K562 (cell line): ENCODE measurements around the gene ZNF628. TPM values are rescaled to one million over a fixed set of nuclear protein-coding genes. Genes with fewer than 3 reads are reported as not detected.

Experiments
- ATAC-seq: fragments of 200-7000 bp; cut with Tn5 transposase; 3 replicates; pipeline ENCODE4 v1.9.1; 2020; ENCODE audit warnings: moderate library complexity
- BruUV-seq: library from RNA; stranded (reverse); fragments of 400-500 nt; replicated peaks from 2 replicates; lab custom pipeline; 2021; lab: Mats Ljungman, UMichigan
- CTCF ChIA-PET: fragments of 300-600 bp; formaldehyde crosslinking; extraction: SDS; loops from one replicate; lab custom pipeline; 2021; ENCODE audit warnings: low intra/inter-chr PET ratio; lab: Yijun Ruan, JAX
- POLR2A ChIA-PET: fragments of 300-600, 350-650 bp; sonication (Branson Sonifier 250); formaldehyde crosslinking; extraction: SDS; loops from one replicate; lab custom pipeline; 2021; ENCODE audit warnings: antibody characterized with exemption, inconsistent platforms; lab: Yijun Ruan, JAX
- DNase-seq, 4 experiments: peaks; one replicate each; pipeline versions ENCODE4 v3.0.0 to v3.0.0-alpha.2; 2011 to 2018; ENCODE audit warnings: low spot score in 3 of 4, mixed read lengths in 3 of 4; ENCODE audit errors: extremely low read depth in 1 of 4
- FAIRE-seq: peaks from 2 replicates; lab custom pipeline; 2011; peaks lifted over from hg19 to GRCh38; lab: Jason Lieb, UNC
- H2AFZ ChIP-seq: 2 replicates; pipeline ENCODE4 v1.6.0; 2011; ENCODE audit warnings: low read depth, low read length, control low read depth, inconsistent platforms
- H3K27ac ChIP-seq: fragments of 200-600 bp; 3 replicates; pipeline ENCODE4 v1.8.0; 2011; ENCODE audit warnings: low read depth, mild to moderate bottlenecking, control low read depth, inconsistent platforms, low read length, moderate library complexity, mixed read lengths; ENCODE audit errors: extremely low read depth
- H3K27me3 ChIP-seq, 2 experiments: fragments of 300-600 bp in 1 of 2; 2 replicates in 1 of 2; 3 replicates in 1 of 2; pipeline versions ENCODE4 v1.6.0 to v1.8.0; 2011; ENCODE audit warnings: inconsistent platforms in 2 of 2, low read length in 2 of 2, mild to moderate bottlenecking in 1 of 2, mixed read lengths in 1 of 2, moderate library complexity in 1 of 2; ENCODE audit not compliant: control insufficient read depth in 2 of 2, insufficient read depth in 2 of 2
- H3K36me3 ChIP-seq: fragments of 300-600 bp; 3 replicates; pipeline ENCODE4 v1.8.0; 2011; ENCODE audit warnings: mild to moderate bottlenecking, low read length, inconsistent platforms; ENCODE audit not compliant: control insufficient read depth, insufficient read depth
- H3K4me1 ChIP-seq, 2 experiments: fragments of 200-600 bp in 1 of 2; replicated peaks in 1 of 2; 2 replicates in 1 of 2; 3 replicates in 1 of 2; pipeline versions ENCODE4 v1.5.1 to v1.8.0; 2011; ENCODE audit warnings: inconsistent platforms in 2 of 2, low read length in 2 of 2, mild to moderate bottlenecking in 1 of 2, mixed read lengths in 1 of 2, moderate library complexity in 1 of 2; ENCODE audit not compliant: control insufficient read depth in 2 of 2, insufficient read depth in 2 of 2
- H3K4me2 ChIP-seq: 2 replicates; pipeline ENCODE4 v1.6.1; 2011; ENCODE audit warnings: low read length, control low read depth, inconsistent platforms, mixed read lengths; ENCODE audit not compliant: insufficient read depth
- H3K4me3 ChIP-seq: fragments of 200-600 bp; sonication (generic), shearing (Covaris generic); 2 replicates; pipeline ENCODE4 v1.5.1; 2016; ENCODE audit warnings: control low read depth, inconsistent platforms
- H3K79me2 ChIP-seq: fragments of 200-600 bp; 3 replicates; pipeline ENCODE4 v1.8.0; 2011; ENCODE audit warnings: low read length, inconsistent platforms; ENCODE audit not compliant: control insufficient read depth, insufficient read depth
- H3K9ac ChIP-seq, 2 experiments: 2 replicates each; pipeline versions ENCODE4 v1.6.0 to v1.6.1; 2011; ENCODE audit warnings: low read depth in 2 of 2, low read length in 2 of 2, control low read depth in 1 of 2, inconsistent platforms in 1 of 2, mild to moderate bottlenecking in 1 of 2, mixed read lengths in 1 of 2; ENCODE audit not compliant: insufficient read depth in 1 of 2
- H3K9me1 ChIP-seq: one replicate; pipeline ENCODE4 v1.6.0; 2011; ENCODE audit warnings: inconsistent platforms, mild to moderate bottlenecking, low read length, moderate library complexity; ENCODE audit not compliant: control insufficient read depth, insufficient read depth
- H3K9me3 ChIP-seq: replicated peaks from 2 replicates; pipeline ENCODE4 v1.5.1; 2011; ENCODE audit warnings: low read depth, low read length, inconsistent platforms; ENCODE audit not compliant: control insufficient read depth, insufficient read depth
- H4K20me1 ChIP-seq: replicated peaks from 2 replicates; pipeline ENCODE4 v1.6.1; 2011; ENCODE audit warnings: low read length, inconsistent platforms, mixed read lengths; ENCODE audit not compliant: control insufficient read depth, insufficient read depth
- GATAD2B ChIP-seq: fragments of 450-650 bp; IDR thresholded peaks from 2 replicates; pipeline ENCODE4 v1.6.1; 2017; ENCODE audit warnings: mild to moderate bottlenecking, borderline replicate concordance
- ZBTB8A ChIP-seq: fragments of 450-650 bp; IDR thresholded peaks from 2 replicates; pipeline ENCODE4 v1.6.1; 2018; ENCODE audit warnings: mild to moderate bottlenecking, moderate library complexity; ENCODE audit not compliant: partially characterized antibody
- ZNF232 ChIP-seq: sonication (generic); formaldehyde crosslinking; IDR thresholded peaks from 2 replicates; pipeline ENCODE4 v1.8.0; 2022; ENCODE audit warnings: mild to moderate bottlenecking, missing genetic modification reagents
- ZNF24 ChIP-seq: fragments of 450-650 bp; IDR thresholded peaks from 2 replicates; pipeline ENCODE4 v1.6.1; 2016
- WGBS: fragments of 100-300 bp; shearing (Covaris generic); methylation state at CpG from one replicate; pipeline ENCODE4 v1.1.6; 2016; ENCODE audit warnings: low coverage, mixed read lengths; ENCODE audit not compliant: insufficient coverage; ENCODE audit errors: missing lambda C conversion rate; 5-methylcytosine and 5-hydroxymethylcytosine counted together
- in situ Hi-C: fragments of 300-500 bp; cut with MboI; formaldehyde crosslinking; loops from 4 replicates; pipeline ENCODE4 v1.15.0; 2018; ENCODE audit warnings: inconsistent platforms, mixed read lengths
- intact Hi-C: fragments of 100-400 bp; cut with micrococcal nuclease; formaldehyde crosslinking; loops from 2 replicates; pipeline ENCODE4 v1.14.2; 2022
- polyA plus RNA-seq, 8 experiments: library from polyadenylated mRNA; depleted of rRNA in 4 of 8; stranded (reverse) in 5 of 8; unstranded in 3 of 8; fragments of >200 nt; fragmentation: Nextera tagmentation in 2 of 8; fragmentation: Illumina TruSeq in 1 of 8; extraction: Ambion mirVana in 2 of 8; extraction: Trizol in 1 of 8; gene quantifications; 2 replicates each; pipeline versions ENCODE4 v1.2.1 to v1.2.3, GENCODE V29; 2011 to 2014; ENCODE audit warnings: inconsistent platforms in 1 of 8, missing spikeins in 1 of 8
- total RNA-seq, 7 experiments: library from RNA; depleted of rRNA in 6 of 7; stranded (reverse); fragments of >200 nt in 6 of 7; fragmentation: Illumina TruSeq in 2 of 7; extraction: Trizol in 2 of 7; gene quantifications; 2 replicates each; pipeline versions ENCODE4 v1.2.1 to v1.2.3, GENCODE V29; 2011 to 2021; ENCODE audit warnings: low replicate concordance in 1 of 7
- TF ChIP-seq, protein P1 (sequence below): sonication (generic); formaldehyde crosslinking; IDR thresholded peaks from 2 replicates; pipeline ENCODE4 v1.8.0; 2022; ENCODE audit warnings: missing genetic modification reagents, mild to moderate bottlenecking, moderate library complexity, borderline replicate concordance
- TF ChIP-seq, protein P2 (sequence below): sonication (generic); formaldehyde crosslinking; IDR thresholded peaks from 2 replicates; pipeline ENCODE4 v1.8.0; 2022; ENCODE audit warnings: mild to moderate bottlenecking, missing genetic modification reagents, borderline replicate concordance
- TF ChIP-seq, protein P3 (sequence below), 2 experiments: fragments of 450-650 bp in 1 of 2; sonication (generic) in 1 of 2; formaldehyde crosslinking in 1 of 2; IDR thresholded peaks; 2 replicates each; pipeline versions ENCODE4 v1.7.1 to v1.9.0; 2016 to 2022; ENCODE audit warnings: inconsistent platforms in 1 of 2, mild to moderate bottlenecking in 1 of 2, missing genetic modification reagents in 1 of 2

ZNF628 gene
- total and polyA plus RNA-seq, 9 of the 15 experiments (the other 6 are each of a cell fraction or from before 2014, with no cell fraction given), result 0.13 to 13.6 (median 2.2) TPM; not detected in 3

DNA sequence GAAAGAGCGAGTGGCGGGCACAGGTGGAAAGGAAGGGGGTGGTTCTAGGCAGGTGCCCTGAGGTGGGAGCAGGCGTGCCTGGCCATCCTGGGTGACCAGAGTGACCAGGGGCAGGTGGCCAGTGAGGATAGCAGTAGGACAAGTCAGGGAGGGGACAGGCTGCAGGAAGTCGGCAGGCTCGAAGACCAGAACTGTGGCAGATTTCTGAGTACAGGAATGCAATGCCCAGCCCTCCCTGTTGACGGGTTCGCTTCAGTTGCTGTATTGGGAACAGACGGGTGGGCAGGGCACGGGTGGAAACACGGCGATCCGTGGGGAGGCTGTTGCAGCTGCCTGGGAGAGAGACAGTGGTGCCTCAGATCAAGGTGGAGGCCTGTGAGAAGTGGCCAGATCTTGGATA, 1.9 kb downstream of the ZNF628 start:
- Histone ChIP-seq H2AFZ (no peak overlapping the region), H3K4me3 (peak overlapping the region; percentile 61; the same call in 1 of the 2 replicates), H3K9me3 (no peaks in the 10 kb centered on the region), H3K36me3 (peaks cover 20% of the 10 kb centered on the region), H3K27ac (no peak overlapping the region), H3K4me2 (peak overlapping the region; percentile 27), H3K9me1 (no peaks in the 10 kb centered on the region), H3K27me3 (no peaks in the 10 kb centered on the region), H4K20me1 (no peaks in the 10 kb centered on the region), H3K79me2 (peaks cover 20% of the 10 kb centered on the region), H3K9ac (peak overlapping the region in 1 of 2 experiments; percentile 76; a peak in 2 of 4 replicates), H3K4me1 (peaks cover 26 to 55% of the 10 kb centered on the region in 2 experiments)
- CTCF ChIA-PET, result no interaction called here
- in situ Hi-C loops (no loop called here), intact Hi-C loops (no loop called here)
- no TSS peak for BruUV-seq
- FAIRE-seq (no peak), ATAC-seq (no peak), DNase-seq (no peak)
- 89% methylated on average over 7 of the region's 12 CpGs for WGBS
- POLR2A ChIA-PET, result interaction anchor here (2.0 to 3.2 kb wide), 3 partner anchors 11 to 17 kb away, joined by 6 to 26 read pairs (median 9); partner anchors contain the start of gene ISOC2
- TF ChIP-seq GATAD2B, result no peak
- TF ChIP-seq ZBTB8A, result no peak
- TF ChIP-seq, protein P1, sequence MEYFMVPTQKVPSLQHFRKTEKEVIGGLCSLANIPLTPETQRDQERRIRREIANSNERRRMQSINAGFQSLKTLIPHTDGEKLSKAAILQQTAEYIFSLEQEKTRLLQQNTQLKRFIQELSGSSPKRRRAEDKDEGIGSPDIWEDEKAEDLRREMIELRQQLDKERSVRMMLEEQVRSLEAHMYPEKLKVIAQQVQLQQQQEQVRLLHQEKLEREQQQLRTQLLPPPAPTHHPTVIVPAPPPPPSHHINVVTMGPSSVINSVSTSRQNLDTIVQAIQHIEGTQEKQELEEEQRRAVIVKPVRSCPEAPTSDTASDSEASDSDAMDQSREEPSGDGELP, result 0 out of 2 replicates have a peak, but pooled peaks have one; percentile 20
- TF ChIP-seq, protein P2, sequence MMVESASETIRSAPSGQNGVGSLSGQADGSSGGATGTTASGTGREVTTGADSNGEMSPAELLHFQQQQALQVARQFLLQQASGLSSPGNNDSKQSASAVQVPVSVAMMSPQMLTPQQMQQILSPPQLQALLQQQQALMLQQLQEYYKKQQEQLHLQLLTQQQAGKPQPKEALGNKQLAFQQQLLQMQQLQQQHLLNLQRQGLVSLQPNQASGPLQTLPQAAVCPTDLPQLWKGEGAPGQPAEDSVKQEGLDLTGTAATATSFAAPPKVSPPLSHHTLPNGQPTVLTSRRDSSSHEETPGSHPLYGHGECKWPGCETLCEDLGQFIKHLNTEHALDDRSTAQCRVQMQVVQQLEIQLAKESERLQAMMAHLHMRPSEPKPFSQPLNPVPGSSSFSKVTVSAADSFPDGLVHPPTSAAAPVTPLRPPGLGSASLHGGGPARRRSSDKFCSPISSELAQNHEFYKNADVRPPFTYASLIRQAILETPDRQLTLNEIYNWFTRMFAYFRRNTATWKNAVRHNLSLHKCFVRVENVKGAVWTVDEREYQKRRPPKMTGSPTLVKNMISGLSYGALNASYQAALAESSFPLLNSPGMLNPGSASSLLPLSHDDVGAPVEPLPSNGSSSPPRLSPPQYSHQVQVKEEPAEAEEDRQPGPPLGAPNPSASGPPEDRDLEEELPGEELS (CRISPR knock-in tag), result no peak
- TF ChIP-seq ZNF232 (CRISPR knock-in tag), result no peak
- TF ChIP-seq ZNF24, result no peak
- TF ChIP-seq, protein P3, sequence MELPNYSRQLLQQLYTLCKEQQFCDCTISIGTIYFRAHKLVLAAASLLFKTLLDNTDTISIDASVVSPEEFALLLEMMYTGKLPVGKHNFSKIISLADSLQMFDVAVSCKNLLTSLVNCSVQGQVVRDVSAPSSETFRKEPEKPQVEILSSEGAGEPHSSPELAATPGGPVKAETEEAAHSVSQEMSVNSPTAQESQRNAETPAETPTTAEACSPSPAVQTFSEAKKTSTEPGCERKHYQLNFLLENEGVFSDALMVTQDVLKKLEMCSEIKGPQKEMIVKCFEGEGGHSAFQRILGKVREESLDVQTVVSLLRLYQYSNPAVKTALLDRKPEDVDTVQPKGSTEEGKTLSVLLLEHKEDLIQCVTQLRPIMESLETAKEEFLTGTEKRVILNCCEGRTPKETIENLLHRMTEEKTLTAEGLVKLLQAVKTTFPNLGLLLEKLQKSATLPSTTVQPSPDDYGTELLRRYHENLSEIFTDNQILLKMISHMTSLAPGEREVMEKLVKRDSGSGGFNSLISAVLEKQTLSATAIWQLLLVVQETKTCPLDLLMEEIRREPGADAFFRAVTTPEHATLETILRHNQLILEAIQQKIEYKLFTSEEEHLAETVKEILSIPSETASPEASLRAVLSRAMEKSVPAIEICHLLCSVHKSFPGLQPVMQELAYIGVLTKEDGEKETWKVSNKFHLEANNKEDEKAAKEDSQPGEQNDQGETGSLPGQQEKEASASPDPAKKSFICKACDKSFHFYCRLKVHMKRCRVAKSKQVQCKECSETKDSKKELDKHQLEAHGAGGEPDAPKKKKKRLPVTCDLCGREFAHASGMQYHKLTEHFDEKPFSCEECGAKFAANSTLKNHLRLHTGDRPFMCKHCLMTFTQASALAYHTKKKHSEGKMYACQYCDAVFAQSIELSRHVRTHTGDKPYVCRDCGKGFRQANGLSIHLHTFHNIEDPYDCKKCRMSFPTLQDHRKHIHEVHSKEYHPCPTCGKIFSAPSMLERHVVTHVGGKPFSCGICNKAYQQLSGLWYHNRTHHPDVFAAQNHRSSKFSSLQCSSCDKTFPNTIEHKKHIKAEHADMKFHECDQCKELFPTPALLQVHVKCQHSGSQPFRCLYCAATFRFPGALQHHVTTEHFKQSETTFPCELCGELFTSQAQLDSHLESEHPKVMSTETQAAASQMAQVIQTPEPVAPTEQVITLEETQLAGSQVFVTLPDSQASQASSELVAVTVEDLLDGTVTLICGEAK (IDR thresholded peaks at IDR 0.05), result no peak
- TF ChIP-seq, protein P3 (CRISPR knock-in tag; IDR thresholded peaks at IDR 0.05), result 0 out of 2 replicates have a peak, but pooled peaks have one; percentile 24
